GM21717 (cell line): ENCODE results near the gene VSTM4.

Source experiments
- ATAC-seq: cut with Tn5 transposase; IDR thresholded peaks from one replicate; pipeline ENCODE4 v1.9.1; 2021; ENCODE audit warnings: mild to moderate bottlenecking, moderate library complexity; ENCODE audit not compliant: unreplicated experiment

Gene VSTM4

GRCh38 chr10:49093922-49094321, 21.4 kb downstream of the VSTM4 start:
- no peak for ATAC-seq

- ATAC-seq: no peak
These were observed 22.8 kb downstream of the VSTM4 start for GRCh38 chr10:49092477-49092876.

GRCh38 chr10:49091450-49092210, 23.7 kb downstream of the VSTM4 start:
- ATAC-seq: no peak

- ATAC-seq: no peak
These were observed 24.5 kb downstream of the VSTM4 start for GRCh38 chr10:49090696-49091380.

GRCh38 chr10:49090189-49090575, 25.1 kb downstream of the VSTM4 start:
- no peak for ATAC-seq

GRCh38 chr10:49089557-49090188, 25.6 kb downstream of the VSTM4 start:
- no peak for ATAC-seq

GRCh38 chr10:49089152-49089551, 26.2 kb downstream of the VSTM4 start:
- no peak for ATAC-seq

- ATAC-seq: no peak
These were observed 28.4 kb downstream of the VSTM4 start for GRCh38 chr10:49086889-49087288.

- no peak for ATAC-seq
These were observed 32.1 kb downstream of the VSTM4 start for GRCh38 chr10:49083261-49083660.

- ATAC-seq: no peak
These were observed 32.6 kb downstream of the VSTM4 start for GRCh38 chr10:49082766-49083165.

GRCh38 chr10:49081547-49082275, 33.6 kb downstream of the VSTM4 start:
- no peak for ATAC-seq

- no peak for ATAC-seq
These were observed 34.4 kb downstream of the VSTM4 start for GRCh38 chr10:49080965-49081364.

GRCh38 chr10:49080071-49080470, 35.3 kb downstream of the VSTM4 start:
- no peak for ATAC-seq

- ATAC-seq: no peak
These were observed 35.8 kb downstream of the VSTM4 start for GRCh38 chr10:49079499-49079898.

GRCh38 chr10:49079072-49079471, 36.2 kb downstream of the VSTM4 start:
- ATAC-seq: no peak

GRCh38 chr10:49078433-49078832, 36.9 kb downstream of the VSTM4 start:
- ATAC-seq: no peak

GRCh38 chr10:49076741-49077521, 38.4 kb downstream of the VSTM4 start:
- ATAC-seq: peak; percentile 52

- no peak for ATAC-seq
These were observed 39.0 kb downstream of the VSTM4 start for GRCh38 chr10:49076319-49076718.

- ATAC-seq: no peak
These were observed 39.6 kb downstream of the VSTM4 start for GRCh38 chr10:49075743-49076142.

- no peak for ATAC-seq
These were observed 40.3 kb downstream of the VSTM4 start for GRCh38 chr10:49074836-49075682.
